ENCODE data around the gene GALNT11. TPM values are rescaled to one million over a fixed set of nuclear protein-coding genes. Genes with fewer than 3 reads are reported as not detected.

Gene GALNT11
- total RNA-seq, 1 donor from 2014 or later, result 23.0 TPM

GRCh38 chr7:151993977-151994676 is 31.3 kb upstream of the GALNT11 start:
- no peaks in the 10 kb centered on the region for H3K27me3 ChIP-seq (ENCODE audit: insufficient read depth, low read length)
- Mint-ChIP-seq H3K4me3 (ENCODE audit: unreplicated experiment) (no peak overlapping the region), H3K27ac (ENCODE audit: unreplicated experiment) (no peak overlapping the region), H3K36me3 (ENCODE audit: low read depth, unreplicated experiment) (no peaks in the 10 kb centered on the region), H3K4me1 (ENCODE audit: low read depth, unreplicated experiment) (peaks cover 7% of the 10 kb centered on the region), H3K27me3 (ENCODE audit: low read depth, unreplicated experiment) (no peaks in the 10 kb centered on the region), H3K9me3 (ENCODE audit: unreplicated experiment) (no peaks in the 10 kb centered on the region)
- no peak overlapping the region for H3K4me2 ChIP-seq (ENCODE audit: low read length)
- H2AFZ ChIP-seq (ENCODE audit: low read depth, low read length), result no peak overlapping the region
- H3K36me3 ChIP-seq (ENCODE audit: insufficient read depth, low read length), result no peaks in the 10 kb centered on the region
- H3K4me1 ChIP-seq (ENCODE audit: insufficient read depth, low read length), result no peaks in the 10 kb centered on the region
- TF ChIP-seq EZH2 (IDR thresholded peaks at IDR 0.05; ENCODE audit: insufficient read depth, low read length), result no peak
- TF ChIP-seq, protein P1, sequence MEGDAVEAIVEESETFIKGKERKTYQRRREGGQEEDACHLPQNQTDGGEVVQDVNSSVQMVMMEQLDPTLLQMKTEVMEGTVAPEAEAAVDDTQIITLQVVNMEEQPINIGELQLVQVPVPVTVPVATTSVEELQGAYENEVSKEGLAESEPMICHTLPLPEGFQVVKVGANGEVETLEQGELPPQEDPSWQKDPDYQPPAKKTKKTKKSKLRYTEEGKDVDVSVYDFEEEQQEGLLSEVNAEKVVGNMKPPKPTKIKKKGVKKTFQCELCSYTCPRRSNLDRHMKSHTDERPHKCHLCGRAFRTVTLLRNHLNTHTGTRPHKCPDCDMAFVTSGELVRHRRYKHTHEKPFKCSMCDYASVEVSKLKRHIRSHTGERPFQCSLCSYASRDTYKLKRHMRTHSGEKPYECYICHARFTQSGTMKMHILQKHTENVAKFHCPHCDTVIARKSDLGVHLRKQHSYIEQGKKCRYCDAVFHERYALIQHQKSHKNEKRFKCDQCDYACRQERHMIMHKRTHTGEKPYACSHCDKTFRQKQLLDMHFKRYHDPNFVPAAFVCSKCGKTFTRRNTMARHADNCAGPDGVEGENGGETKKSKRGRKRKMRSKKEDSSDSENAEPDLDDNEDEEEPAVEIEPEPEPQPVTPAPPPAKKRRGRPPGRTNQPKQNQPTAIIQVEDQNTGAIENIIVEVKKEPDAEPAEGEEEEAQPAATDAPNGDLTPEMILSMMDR (IDR thresholded peaks at IDR 0.05; ENCODE audit: insufficient read depth, low read depth, low read length), result no peak
- H3K27ac ChIP-seq (ENCODE audit: low read depth, low read length), result no peak overlapping the region
- FAIRE-seq, result no peak
- no peaks in the 10 kb centered on the region for H3K79me2 ChIP-seq (ENCODE audit: insufficient read depth, low read length)
- no peaks in the 10 kb centered on the region for H3K9me3 ChIP-seq (ENCODE audit: insufficient read depth, low read depth, low read length)
- no peaks in the 10 kb centered on the region for H4K20me1 ChIP-seq (ENCODE audit: insufficient read depth, low read length)
- DNase-seq (ENCODE audit: low read depth), result no peak
- H3K9ac ChIP-seq (ENCODE audit: low read length), result no peak overlapping the region
- H3K4me3 ChIP-seq (ENCODE audit: insufficient read depth, low read depth, low read length), result no peak overlapping the region

GRCh38 chr7:151999424-152000090 is 25.9 kb upstream of the GALNT11 start:
- peaks cover 6% of the 10 kb centered on the region for H3K4me1 Mint-ChIP-seq (ENCODE audit: low read depth, unreplicated experiment)
- DNase-seq (ENCODE audit: low read depth) (no peak), FAIRE-seq (no peak)
- Histone ChIP-seq H3K36me3 (ENCODE audit: insufficient read depth, low read length) (no peaks in the 10 kb centered on the region), H3K4me3 (ENCODE audit: insufficient read depth, low read depth, low read length) (no peak overlapping the region), H3K9ac (ENCODE audit: low read length) (no peak overlapping the region), H3K79me2 (ENCODE audit: insufficient read depth, low read length) (no peaks in the 10 kb centered on the region), H3K27ac (ENCODE audit: low read depth, low read length) (no peak overlapping the region), H2AFZ (ENCODE audit: low read depth, low read length) (no peak overlapping the region), H3K4me1 (ENCODE audit: insufficient read depth, low read length) (no peaks in the 10 kb centered on the region), H3K4me2 (ENCODE audit: low read length) (no peak overlapping the region), H4K20me1 (ENCODE audit: insufficient read depth, low read length) (no peaks in the 10 kb centered on the region), H3K27me3 (ENCODE audit: insufficient read depth, low read length) (peaks cover 9% of the 10 kb centered on the region), H3K9me3 (ENCODE audit: insufficient read depth, low read depth, low read length) (no peaks in the 10 kb centered on the region)
- no peaks in the 10 kb centered on the region for H3K9me3 Mint-ChIP-seq (ENCODE audit: unreplicated experiment)
- H3K27me3 Mint-ChIP-seq (ENCODE audit: low read depth, unreplicated experiment), result peaks cover 6% of the 10 kb centered on the region
- H3K27ac Mint-ChIP-seq (ENCODE audit: unreplicated experiment), result peak overlapping the region; percentile 54
- TF ChIP-seq, protein P1 (IDR thresholded peaks at IDR 0.05; ENCODE audit: insufficient read depth, low read depth, low read length), result no peak
- no peak for TF ChIP-seq EZH2 (IDR thresholded peaks at IDR 0.05; ENCODE audit: insufficient read depth, low read length)
- H3K36me3 Mint-ChIP-seq (ENCODE audit: low read depth, unreplicated experiment), result no peaks in the 10 kb centered on the region
- no peak overlapping the region for H3K4me3 Mint-ChIP-seq (ENCODE audit: unreplicated experiment)

- Mint-ChIP-seq H3K27ac (ENCODE audit: unreplicated experiment) (no peak overlapping the region), H3K4me3 (ENCODE audit: unreplicated experiment) (no peak overlapping the region), H3K27me3 (ENCODE audit: low read depth, unreplicated experiment) (peaks cover 6% of the 10 kb centered on the region), H3K9me3 (ENCODE audit: unreplicated experiment) (no peaks in the 10 kb centered on the region), H3K36me3 (ENCODE audit: low read depth, unreplicated experiment) (no peaks in the 10 kb centered on the region), H3K4me1 (ENCODE audit: low read depth, unreplicated experiment) (peaks cover 6% of the 10 kb centered on the region)
- no peaks in the 10 kb centered on the region for H3K4me1 ChIP-seq (ENCODE audit: insufficient read depth, low read length)
- no peak overlapping the region for H3K27ac ChIP-seq (ENCODE audit: low read depth, low read length)
- no peak overlapping the region for H3K4me2 ChIP-seq (ENCODE audit: low read length)
- H3K9ac ChIP-seq (ENCODE audit: low read length), result no peak overlapping the region
- no peaks in the 10 kb centered on the region for H3K9me3 ChIP-seq (ENCODE audit: insufficient read depth, low read depth, low read length)
- no peaks in the 10 kb centered on the region for H3K79me2 ChIP-seq (ENCODE audit: insufficient read depth, low read length)
- no peak overlapping the region for H2AFZ ChIP-seq (ENCODE audit: low read depth, low read length)
- no peak for TF ChIP-seq EZH2 (IDR thresholded peaks at IDR 0.05; ENCODE audit: insufficient read depth, low read length)
- TF ChIP-seq, protein P1 (IDR thresholded peaks at IDR 0.05; ENCODE audit: insufficient read depth, low read depth, low read length), result no peak
- FAIRE-seq (no peak), DNase-seq (ENCODE audit: low read depth) (no peak)
- H3K27me3 ChIP-seq (ENCODE audit: insufficient read depth, low read length), result peaks cover 9% of the 10 kb centered on the region
- no peaks in the 10 kb centered on the region for H3K36me3 ChIP-seq (ENCODE audit: insufficient read depth, low read length)
- H4K20me1 ChIP-seq (ENCODE audit: insufficient read depth, low read length), result no peaks in the 10 kb centered on the region
- H3K4me3 ChIP-seq (ENCODE audit: insufficient read depth, low read depth, low read length), result no peak overlapping the region
These were observed 25.3 kb upstream of the GALNT11 start for GRCh38 chr7:152000191-152000590.

Data from astrocyte (in vitro differentiated cells and primary cell).